H1 (cell line): ENCODE data around the gene PHYH. TPM values are rescaled to one million over a fixed set of nuclear protein-coding genes. Genes with fewer than 3 reads are reported as not detected.

Source experiments
- PHF8 ChIP-seq: fragments of 200-600 bp; sonication (generic); conservative IDR thresholded peaks from 2 replicates; pipeline ENCODE4 v1.7.1; 2012; ENCODE audit warnings: low read depth, mild to moderate bottlenecking, inconsistent platforms, low read length, moderate library complexity
- polyA plus RNA-seq, 7 experiments: library from polyadenylated mRNA; depleted of rRNA in 3 of 7; stranded (reverse) in 5 of 7; unstranded in 2 of 7; fragments of >200 nt in 5 of 7; fragments of 200-250 nt in 2 of 7; gene quantifications; 1 replicate in 5 of 7; 2 replicates in 1 of 7; 4 replicates in 1 of 7; pipeline versions ENCODE4 v1.2.1 to v1.2.3, GENCODE V29; 2011 to 2013; ENCODE audit warnings: missing spikeins in 2 of 7, mixed read lengths in 2 of 7
- total RNA-seq: library from RNA; stranded (reverse); fragmentation: NEBNext Ultra II Directional; extraction: Animal tissue kit (Norgen Biotek cat#: 25700); gene quantifications from 2 replicates; pipeline ENCODE4 v1.2.1, GENCODE V29; 2021
- TF ChIP-seq, protein P1 (sequence below): IDR thresholded peaks from 2 replicates; pipeline ENCODE4 v1.6.1; 2012; ENCODE audit warnings: inconsistent platforms

Gene PHYH
- total and polyA plus RNA-seq, 2 of the 8 experiments (the other 6 are each of a cell fraction or from before 2014, with no cell fraction given), result 22.0 to 22.7 TPM

GRCh38 chr10:13347500-13348156 lies 47.8 kb upstream of the PHYH start (continued):
- TF ChIP-seq, protein P1, sequence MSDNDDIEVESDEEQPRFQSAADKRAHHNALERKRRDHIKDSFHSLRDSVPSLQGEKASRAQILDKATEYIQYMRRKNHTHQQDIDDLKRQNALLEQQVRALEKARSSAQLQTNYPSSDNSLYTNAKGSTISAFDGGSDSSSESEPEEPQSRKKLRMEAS, result no peak
- TF ChIP-seq PHF8, result no peak
